GM18502 (cell line): ENCODE measurements around the gene CDHR5.

ENCODE experiments used
- ATAC-seq: cut with Tn5 transposase; IDR thresholded peaks from one replicate; pipeline ENCODE4 v1.9.1; 2021; ENCODE audit warnings: mild to moderate bottlenecking; ENCODE audit not compliant: unreplicated experiment, poor library complexity

The CDHR5 gene

GRCh38 chr11:573146-573759 is 51.5 kb downstream of the CDHR5 start:
- no peak for ATAC-seq

GRCh38 chr11:571802-572185 is 53.0 kb downstream of the CDHR5 start:
- no peak for ATAC-seq

GRCh38 chr11:569158-569885 is 55.4 kb downstream of the CDHR5 start:
- ATAC-seq: peak; percentile 4

GRCh38 chr11:568306-569157 is 56.2 kb downstream of the CDHR5 start:
- ATAC-seq: peak; percentile 87

GRCh38 chr11:567629-568292 is 57.0 kb downstream of the CDHR5 start:
- peak; percentile 13 for ATAC-seq

- no peak for ATAC-seq
Observed at GRCh38 chr11:567011-567628, 57.6 kb downstream of the CDHR5 start.
